ENCODE measurements around the gene GORAB. TPM values are rescaled to one million over a fixed set of nuclear protein-coding genes. Genes with fewer than 3 reads are reported as not detected.

The GORAB gene
- total and polyA plus RNA-seq, 9 donors, result 9.1 to 24.0 (median 12.0) TPM

- no peak overlapping the region for H3K4me3 ChIP-seq
- H3K27me3 ChIP-seq, result no peaks in the 10 kb centered on the region
- intact Hi-C loops (cut with DNase I), result no loop called here
- no peak overlapping the region for H3K27ac ChIP-seq
- H3K36me3 ChIP-seq, result no peaks in the 10 kb centered on the region
- H3K9me3 ChIP-seq, result no peaks in the 10 kb centered on the region
- no peak for DNase-seq
- peaks cover 2% of the 10 kb centered on the region for H3K4me1 ChIP-seq (ENCODE audit: insufficient read depth)
- TF ChIP-seq CTCF (IDR thresholded peaks at IDR 0.05) (no peak), EP300 (IDR thresholded peaks at IDR 0.05) (no peak), POLR2A (IDR thresholded peaks at IDR 0.05) (no peak)
- 58 to 76% (median 70%) methylated on average over 2 of the region's 2 CpGs for WGBS, 3 donors
Measured at GRCh38 chr1:170592591-170593111, 60.7 kb downstream of the GORAB start.

DNA sequence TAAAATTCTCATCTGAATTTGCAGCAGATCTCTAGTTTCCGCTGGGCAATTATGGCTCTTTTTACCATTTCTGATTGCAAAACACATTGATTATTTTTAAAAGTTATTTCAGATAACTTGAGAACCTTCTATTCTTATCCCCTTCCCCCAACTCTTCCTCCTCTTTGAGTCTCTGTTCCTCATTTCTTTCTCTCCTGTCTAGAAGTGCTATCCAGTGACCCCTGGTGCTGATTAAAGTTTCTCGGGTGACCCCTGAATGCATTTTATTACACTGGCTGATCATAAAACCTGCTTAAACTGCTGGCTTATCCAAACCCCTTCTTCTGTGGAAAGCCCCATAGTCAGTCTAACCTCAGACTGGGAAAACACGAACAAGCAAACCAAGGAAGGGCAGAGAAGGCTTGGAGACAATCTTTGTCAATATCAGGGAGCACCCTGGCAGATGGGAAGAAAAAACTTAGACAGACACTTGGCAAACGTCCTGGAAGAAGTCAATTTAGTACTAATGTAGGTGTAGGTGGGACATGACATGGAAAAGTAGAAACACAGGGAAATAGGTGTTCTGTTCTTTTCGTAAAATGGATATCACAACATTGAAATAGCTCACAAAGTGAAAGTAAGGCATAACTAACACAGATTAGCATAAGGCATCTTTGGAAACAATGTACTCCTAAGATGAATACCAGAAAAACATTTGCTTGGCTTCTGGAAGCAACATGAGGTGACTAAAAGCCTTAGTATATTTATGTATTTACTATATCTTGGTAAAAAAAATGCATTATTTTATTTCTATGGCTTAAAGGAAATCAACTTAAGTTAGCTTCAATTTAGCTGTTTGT is 61.4 kb downstream of the GORAB start:
- Histone ChIP-seq H3K27me3 (no peaks in the 10 kb centered on the region), H3K4me3 (peak overlapping the region; percentile 19), H3K4me1 (ENCODE audit: insufficient read depth) (peaks cover 2% of the 10 kb centered on the region), H3K36me3 (no peaks in the 10 kb centered on the region), H3K27ac (peak overlapping the region in 1 of 2 donors; percentile 22), H3K9me3 (no peaks in the 10 kb centered on the region)
- DNase-seq, result no peak
- WGBS, 3 donors, result 35 to 45% (median 44%) methylated on average over 5 of the region's 5 CpGs
- no peak for TF ChIP-seq EP300 (IDR thresholded peaks at IDR 0.05)
- TF ChIP-seq CTCF (IDR thresholded peaks at IDR 0.05), result no peak
- no peak for TF ChIP-seq POLR2A (IDR thresholded peaks at IDR 0.05)
- intact Hi-C loops (cut with DNase I), result no loop called here

GRCh38 chr1:170594066-170594626 is 62.2 kb downstream of the GORAB start:
- Histone ChIP-seq H3K4me1 (ENCODE audit: insufficient read depth) (peaks cover 2% of the 10 kb centered on the region), H3K4me3 (no peak overlapping the region), H3K9me3 (no peaks in the 10 kb centered on the region), H3K27ac (peak overlapping the region in 1 of 2 donors; percentile 22), H3K27me3 (no peaks in the 10 kb centered on the region), H3K36me3 (no peaks in the 10 kb centered on the region)
- no peak for DNase-seq
- intact Hi-C loops (cut with DNase I), result no loop called here
- no peak for TF ChIP-seq POLR2A (IDR thresholded peaks at IDR 0.05)
- TF ChIP-seq EP300 (IDR thresholded peaks at IDR 0.05), result no peak
- TF ChIP-seq CTCF (IDR thresholded peaks at IDR 0.05), result no peak
- WGBS, 3 donors, result 69 to 76% (median 71%) methylated on average over 5 of the region's 5 CpGs

DNA sequence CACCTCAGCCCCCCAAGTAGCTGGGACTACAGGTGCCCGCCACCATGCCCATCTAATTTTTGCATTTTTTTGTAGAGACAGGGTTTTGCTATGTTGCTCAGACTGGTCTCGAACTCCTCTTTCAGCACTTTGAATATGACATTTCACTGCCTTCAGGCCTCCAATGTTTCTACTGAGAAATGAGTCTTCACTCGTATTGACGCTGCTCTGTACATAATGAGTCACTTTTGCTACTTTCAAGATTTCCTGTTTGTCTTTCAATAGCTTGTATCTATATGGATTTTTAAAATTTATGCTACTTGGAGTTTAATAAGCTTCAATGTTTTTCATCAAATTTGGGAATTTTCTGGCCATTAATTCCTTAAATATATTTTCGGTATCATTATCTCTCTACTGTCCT is 64.7 kb downstream of the GORAB start:
- no peak for DNase-seq
- TF ChIP-seq POLR2A (IDR thresholded peaks at IDR 0.05), result no peak
- no peak for TF ChIP-seq EP300 (IDR thresholded peaks at IDR 0.05)
- no peak for TF ChIP-seq CTCF (IDR thresholded peaks at IDR 0.05)
- Histone ChIP-seq H3K4me1 (ENCODE audit: insufficient read depth) (peaks cover 2% of the 10 kb centered on the region), H3K4me3 (no peak overlapping the region), H3K36me3 (no peaks in the 10 kb centered on the region), H3K9me3 (no peaks in the 10 kb centered on the region), H3K27ac (no peak overlapping the region), H3K27me3 (no peaks in the 10 kb centered on the region)
- intact Hi-C loops (cut with DNase I), result no loop called here
- 93 to 97% (median 96%) methylated on average over 5 of the region's 5 CpGs for WGBS, 3 donors
